GM18868 (cell line): ENCODE measurements around the gene HBZ.
"Not testable (repeated sequence)": the region's sequence is repeated elsewhere in the genome, so short reads cannot be mapped to it uniquely, and the experiment has no call there.

Experiments
- ATAC-seq: cut with Tn5 transposase; IDR thresholded peaks from one replicate; pipeline ENCODE4 v1.9.1; 2021; ENCODE audit warnings: mild to moderate bottlenecking, moderate library complexity; ENCODE audit not compliant: unreplicated experiment

HBZ gene

GRCh38 chr16:164134-164823 is 11.8 kb downstream of the HBZ start:
- ATAC-seq = not testable (repeated sequence)

- no peak for ATAC-seq
Measured at GRCh38 chr16:164827-165538, 12.5 kb downstream of the HBZ start.

- no peak for ATAC-seq
Measured at GRCh38 chr16:165539-166374, 13.3 kb downstream of the HBZ start, which contains the start of gene HBM. HBM (plus strand) TSS chr16:165978; CDS start chr16:165998, 20 bp downstream.

GRCh38 chr16:166375-167121 is 14.1 kb downstream of the HBZ start:
- ATAC-seq = no peak

GRCh38 chr16:167122-167690 is 14.8 kb downstream of the HBZ start:
- no peak for ATAC-seq

- no peak for ATAC-seq
Measured at GRCh38 chr16:168424-168823, 16.0 kb downstream of the HBZ start.

- ATAC-seq = no peak
Measured at GRCh38 chr16:169014-169413, 16.6 kb downstream of the HBZ start.

GRCh38 chr16:170088-170507 is 17.7 kb downstream of the HBZ start:
- ATAC-seq = not testable (repeated sequence)

GRCh38 chr16:170788-171187 is 18.3 kb downstream of the HBZ start:
- ATAC-seq = no peak

GRCh38 chr16:172374-172941 is 20.0 kb downstream of the HBZ start, which contains the start of gene HBA2:
HBA2 (plus strand) TSS chr16:172876; CDS start chr16:172913, 37 bp downstream.
- not testable (repeated sequence) for ATAC-seq

GRCh38 chr16:173211-173854 is 20.9 kb downstream of the HBZ start:
- ATAC-seq = not testable (repeated sequence)

GRCh38 chr16:173928-174769 is 21.7 kb downstream of the HBZ start:
- not testable (repeated sequence) for ATAC-seq

- no peak for ATAC-seq
Measured at GRCh38 chr16:175011-175949, 22.8 kb downstream of the HBZ start.

GRCh38 chr16:176006-176405 is 23.6 kb downstream of the HBZ start:
- ATAC-seq = not testable (repeated sequence)

- not testable (repeated sequence) for ATAC-seq
Measured at GRCh38 chr16:176477-177382, 24.3 kb downstream of the HBZ start, which contains the start of gene HBA1. HBA1 (plus strand) TSS chr16:176680; CDS start chr16:176717, 37 bp downstream.

- no peak for ATAC-seq
Measured at GRCh38 chr16:177394-177822, 25.0 kb downstream of the HBZ start.
